ENCODE measurements around the gene CPNE8. TPM values are rescaled to one million over a fixed set of nuclear protein-coding genes. Genes with fewer than 3 reads are reported as not detected.

CPNE8 gene
- 8.4 and 14.4 TPM in 2 replicates for total RNA-seq

GRCh38 chr12:38905480-38906351 lies at the start of gene CPNE8:
Gene CPNE8, minus strand, starts transcription at chr12:38905591. Its CDS starts 57 bp downstream, at chr12:38905534.
- peak; percentile 43 for DNase-seq (ENCODE audit: low read depth, low spot score)

GRCh38 chr12:38954238-38954873 lies 49.0 kb upstream of the CPNE8 start:
- no peak for DNase-seq (ENCODE audit: low read depth, low spot score)

- DNase-seq (ENCODE audit: low read depth, low spot score): no peak
These were observed 44.0 kb upstream of the CPNE8 start for GRCh38 chr12:38949363-38949762.

GRCh38 chr12:38934686-38935085 lies 29.3 kb upstream of the CPNE8 start:
- no peak for DNase-seq (ENCODE audit: low read depth, low spot score)

GRCh38 chr12:38934078-38934584 lies 28.7 kb upstream of the CPNE8 start:
- no peak for DNase-seq (ENCODE audit: low read depth, low spot score)

- no peak for DNase-seq (ENCODE audit: low read depth, low spot score)
These were observed 26.9 kb upstream of the CPNE8 start for GRCh38 chr12:38932320-38932719.

- DNase-seq (ENCODE audit: low read depth, low spot score): no peak
These were observed 26.1 kb upstream of the CPNE8 start for GRCh38 chr12:38931461-38931860.

- no peak for DNase-seq (ENCODE audit: low read depth, low spot score)
These were observed 25.6 kb upstream of the CPNE8 start for GRCh38 chr12:38930990-38931389.

GRCh38 chr12:38926501-38926900 lies 21.1 kb upstream of the CPNE8 start:
- DNase-seq (ENCODE audit: low read depth, low spot score): no peak

GRCh38 chr12:38921025-38921677 lies 15.8 kb upstream of the CPNE8 start:
- DNase-seq (ENCODE audit: low read depth, low spot score): peak; percentile 35

GRCh38 chr12:38919191-38919590 lies 13.8 kb upstream of the CPNE8 start:
- DNase-seq (ENCODE audit: low read depth, low spot score): no peak

GRCh38 chr12:38915429-38916182 lies 10.2 kb upstream of the CPNE8 start:
- DNase-seq (ENCODE audit: low read depth, low spot score): no peak

- no peak for DNase-seq (ENCODE audit: low read depth, low spot score)
These were observed 6.7 kb upstream of the CPNE8 start for GRCh38 chr12:38912116-38912515.

GRCh38 chr12:38911611-38912010 lies 6.2 kb upstream of the CPNE8 start:
- no peak for DNase-seq (ENCODE audit: low read depth, low spot score)

GRCh38 chr12:38907201-38907923 lies 2.0 kb upstream of the CPNE8 start:
- DNase-seq (ENCODE audit: low read depth, low spot score): no peak

- DNase-seq (ENCODE audit: low read depth, low spot score): peak; percentile 49
These were observed 1.2 kb upstream of the CPNE8 start for GRCh38 chr12:38906482-38907200.

- DNase-seq (ENCODE audit: low read depth, low spot score): peak; percentile 30
These were observed 583 bp downstream of the CPNE8 start for GRCh38 chr12:38904537-38905479.

- no peak for DNase-seq (ENCODE audit: low read depth, low spot score)
These were observed 1.8 kb downstream of the CPNE8 start for GRCh38 chr12:38903596-38903995.
